Fibroblast of lung (primary cell): ENCODE measurements around the gene DLGAP1. TPM values are rescaled to one million over a fixed set of nuclear protein-coding genes. Genes with fewer than 3 reads are reported as not detected.

ENCODE experiments used
- DNase-seq, 2 donors: peaks; one replicate each; pipeline versions ENCODE4 v3.0.0 to v3.0.0-alpha.2; 2010; ENCODE audit warnings: low read depth in 2 of 2
- H2AFZ ChIP-seq: 2 replicates; pipeline ENCODE4 v1.5.1; 2012; ENCODE audit warnings: low read length, control low read depth, inconsistent platforms
- H3K27ac ChIP-seq: 2 replicates; pipeline ENCODE4 v1.5.1; 2011; ENCODE audit warnings: low read length, control low read depth; ENCODE audit not compliant: insufficient read depth
- H3K27me3 ChIP-seq: 2 replicates; pipeline ENCODE4 v1.5.1; 2011; ENCODE audit warnings: mild to moderate bottlenecking, low read length; ENCODE audit not compliant: control insufficient read depth, insufficient read depth
- H3K36me3 ChIP-seq: 2 replicates; pipeline ENCODE4 v1.5.1; 2011; ENCODE audit warnings: low read length; ENCODE audit not compliant: control insufficient read depth, insufficient read depth
- H3K4me1 ChIP-seq: 2 replicates; pipeline ENCODE4 v1.5.1; 2011; ENCODE audit warnings: low read length; ENCODE audit not compliant: control insufficient read depth, insufficient read depth; ENCODE audit errors: extremely low read depth
- H3K4me2 ChIP-seq: 2 replicates; pipeline ENCODE4 v1.5.1; 2011; ENCODE audit warnings: low read length, control low read depth; ENCODE audit not compliant: insufficient read depth; ENCODE audit errors: extremely low read depth
- H3K4me3 ChIP-seq, 4 experiments: fragments of 200-600 bp in 1 of 4; sonication (generic) in 1 of 4; replicated peaks in 1 of 4; 2 replicates each; pipeline ENCODE4 v1.5.1; 2011 to 2016; ENCODE audit warnings: low read length in 4 of 4, low read depth in 3 of 4, mild to moderate bottlenecking in 3 of 4, control low read depth in 2 of 4, inconsistent platforms in 1 of 4, mixed read lengths in 1 of 4; ENCODE audit not compliant: insufficient read depth in 1 of 4; ENCODE audit errors: control extremely low read depth in 1 of 4
- H3K79me2 ChIP-seq: 2 replicates; pipeline ENCODE4 v1.5.1; 2012; ENCODE audit warnings: mild to moderate bottlenecking, low read length, inconsistent platforms; ENCODE audit not compliant: control insufficient read depth, insufficient read depth
- H3K9ac ChIP-seq: 2 replicates; pipeline ENCODE4 v1.5.1; 2011; ENCODE audit warnings: mild to moderate bottlenecking, low read length, control low read depth; ENCODE audit not compliant: insufficient read depth
- H3K9me3 ChIP-seq: 2 replicates; pipeline ENCODE4 v1.5.1; 2012; ENCODE audit warnings: low read depth, low read length; ENCODE audit not compliant: control insufficient read depth, insufficient read depth
- H4K20me1 ChIP-seq: 2 replicates; pipeline ENCODE4 v1.5.1; 2011; ENCODE audit warnings: low read length; ENCODE audit not compliant: control insufficient read depth, insufficient read depth; ENCODE audit errors: extremely low read depth
- CTCF ChIP-seq, 2 donors: IDR thresholded peaks in 1 of 2; conservative IDR thresholded peaks in 1 of 2; 1 replicate in 1 of 2; 2 replicates in 1 of 2; pipeline ENCODE4 v1.5.1; 2011 to 2012; ENCODE audit warnings: low read length in 2 of 2, control low read depth in 1 of 2, inconsistent platforms in 1 of 2, low read depth in 1 of 2, mild to moderate bottlenecking in 1 of 2
- EZH2 ChIP-seq: IDR thresholded peaks from 2 replicates; pipeline ENCODE4 v1.5.1; 2012; ENCODE audit warnings: low read length, control low read depth, mild to moderate bottlenecking; ENCODE audit errors: missing control alignments
- polyA plus RNA-seq, 2 donors: library from polyadenylated mRNA; depleted of rRNA in 1 of 2; stranded (reverse) in 1 of 2; unstranded in 1 of 2; fragments of >200 nt; gene quantifications; 2 replicates each; pipeline ENCODE4 v1.2.1, GENCODE V29; 2011 to 2012; ENCODE audit warnings: missing spikeins in 1 of 2
- total RNA-seq: library from RNA; depleted of rRNA; stranded (reverse); fragments of >200 nt; gene quantifications from 2 replicates; pipeline ENCODE4 v1.2.1, GENCODE V29; 2014

DLGAP1 gene
- total and polyA plus RNA-seq, 2 donors (not counting 1 experiment from before 2014, with no cell fraction given), result 0.16 to 0.17 TPM

GRCh38 chr18:4134700-4135099 is 320.4 kb downstream of the DLGAP1 start:
- TF ChIP-seq CTCF (conservative IDR thresholded peaks at IDR 0.05 in 1 of 2, IDR thresholded peaks at IDR 0.05 in 1 of 2; ENCODE audit: low read depth in 1 of 2, low read length in 2 of 2), result no peak
- TF ChIP-seq EZH2, result no peak
- H3K9me3 ChIP-seq, result no peaks in the 10 kb centered on the region

GRCh38 chr18:4130734-4131719 is 324.1 kb downstream of the DLGAP1 start:
- Histone ChIP-seq H3K27ac (no peak overlapping the region), H3K79me2 (no peaks in the 10 kb centered on the region), H3K9me3 (no peaks in the 10 kb centered on the region), H3K9ac (no peak overlapping the region), H3K4me3 (no peak overlapping the region), H3K36me3 (no peaks in the 10 kb centered on the region), H4K20me1 (no peaks in the 10 kb centered on the region), H3K4me1 (no peaks in the 10 kb centered on the region), H3K27me3 (no peaks in the 10 kb centered on the region), H3K4me2 (no peak overlapping the region), H2AFZ (no peak overlapping the region)
- TF ChIP-seq EZH2 (no peak), CTCF (conservative IDR thresholded peaks at IDR 0.05 in 1 of 2, IDR thresholded peaks at IDR 0.05 in 1 of 2; ENCODE audit: low read depth in 1 of 2, low read length in 2 of 2) (no peak)
- DNase-seq, result no peak

More at GRCh38 chr18:4134700-4135099, 320.4 kb downstream of the DLGAP1 start:
- H3K4me1 ChIP-seq, result no peaks in the 10 kb centered on the region
- H3K36me3 ChIP-seq, result no peaks in the 10 kb centered on the region
- H3K4me2 ChIP-seq, result no peak overlapping the region
- no peaks in the 10 kb centered on the region for H3K27me3 ChIP-seq
- H3K79me2 ChIP-seq, result no peaks in the 10 kb centered on the region
- H3K4me3 ChIP-seq, result no peak overlapping the region
- no peak overlapping the region for H3K27ac ChIP-seq
- no peak for DNase-seq
- H3K9ac ChIP-seq, result no peak overlapping the region
- H2AFZ ChIP-seq, result no peak overlapping the region
- H4K20me1 ChIP-seq, result no peaks in the 10 kb centered on the region

- Histone ChIP-seq H3K36me3 (no peaks in the 10 kb centered on the region), H3K79me2 (no peaks in the 10 kb centered on the region), H3K27me3 (no peaks in the 10 kb centered on the region), H3K4me1 (no peaks in the 10 kb centered on the region), H3K9me3 (no peaks in the 10 kb centered on the region), H3K4me2 (no peak overlapping the region), H2AFZ (no peak overlapping the region), H3K27ac (no peak overlapping the region), H4K20me1 (no peaks in the 10 kb centered on the region), H3K9ac (no peak overlapping the region), H3K4me3 (no peak overlapping the region)
- TF ChIP-seq EZH2 (no peak), CTCF (conservative IDR thresholded peaks at IDR 0.05 in 1 of 2, IDR thresholded peaks at IDR 0.05 in 1 of 2; ENCODE audit: low read depth in 1 of 2, low read length in 2 of 2) (no peak)
- DNase-seq, result no peak
These were observed 328.2 kb downstream of the DLGAP1 start for GRCh38 chr18:4126939-4127338.
